Lung (tissue), 12 donors: Measurements from ENCODE around the gene ZNF593. TPM values are rescaled to one million over a fixed set of nuclear protein-coding genes. Genes with fewer than 3 reads are reported as not detected.

ENCODE experiments used
- ATAC-seq: fragments of 200-7000 bp; cut with Tn5 transposase; one replicate; pipeline ENCODE4 v1.9.1; 2020; ENCODE audit warnings: moderate number of reproducible peaks; ENCODE audit not compliant: insufficient read depth, low FRiP score
- DNase-seq, 3 donors: peaks; one replicate each; pipeline ENCODE4 v3.0.0-alpha.2; 2013 to 2017
- H3K27ac ChIP-seq, 2 donors: one replicate each; pipeline ENCODE4 v1.5.1; 2013; ENCODE audit warnings: mild to moderate bottlenecking in 2 of 2, moderate library complexity in 2 of 2, control low read depth in 1 of 2, inconsistent platforms in 1 of 2, low read depth in 1 of 2, low read length in 1 of 2
- H3K27me3 ChIP-seq, 3 donors: one replicate each; pipeline ENCODE4 v1.5.1; 2013; ENCODE audit warnings: low read length in 2 of 3; ENCODE audit not compliant: control insufficient read depth in 3 of 3, insufficient read depth in 3 of 3
- H3K36me3 ChIP-seq, 4 donors: one replicate each; pipeline ENCODE4 v1.5.1; 2013; ENCODE audit warnings: low read length in 4 of 4, mild to moderate bottlenecking in 1 of 4, moderate library complexity in 1 of 4; ENCODE audit not compliant: control insufficient read depth in 4 of 4, insufficient read depth in 4 of 4
- H3K4me1 ChIP-seq, 5 donors: one replicate each; pipeline ENCODE4 v1.5.1; 2013; ENCODE audit warnings: low read length in 5 of 5, mild to moderate bottlenecking in 2 of 5, moderate library complexity in 1 of 5; ENCODE audit not compliant: control insufficient read depth in 5 of 5, insufficient read depth in 5 of 5
- H3K4me3 ChIP-seq: one replicate; pipeline ENCODE4 v1.5.1; 2013; ENCODE audit warnings: mild to moderate bottlenecking, control low read depth, moderate library complexity
- H3K9ac ChIP-seq, 2 donors: one replicate each; pipeline ENCODE4 v1.5.1; 2013; ENCODE audit warnings: low read length in 2 of 2, control low read depth in 1 of 2; ENCODE audit not compliant: insufficient read depth in 1 of 2
- H3K9me3 ChIP-seq, 4 donors: one replicate each; pipeline ENCODE4 v1.5.1; 2013; ENCODE audit warnings: low read length in 3 of 4, mild to moderate bottlenecking in 1 of 4, moderate library complexity in 1 of 4; ENCODE audit not compliant: control insufficient read depth in 4 of 4, insufficient read depth in 3 of 4
- WGBS, 2 donors: extraction: QIAGEN DNeasy Blood & Tissue Kit; methylation state at CpG; one replicate each; pipeline ENCODE4 v1.1.7; 2013; 5-methylcytosine and 5-hydroxymethylcytosine counted together
- polyA plus RNA-seq, 2 donors: library from polyadenylated mRNA; stranded (reverse); fragments of 200-250 nt; gene quantifications; one replicate each; pipeline ENCODE4 v1.2.1, GENCODE V29; 2013
- total RNA-seq, 2 donors: library from RNA; depleted of rRNA in 1 of 2; stranded (reverse); fragments of >200 nt in 1 of 2; gene quantifications; one replicate each; pipeline ENCODE4 v1.2.1, GENCODE V29; 2014 to 2021
- TF ChIP-seq, protein P1 (sequence below): IDR thresholded peaks from 2 replicates; pipeline ENCODE4 v1.5.1; 2012; ENCODE audit warnings: mild to moderate bottlenecking; ENCODE audit errors: control extremely low read depth, extremely low read depth
- donor health status: control.
- donor health status: control.
- donor health status: Bipolar disorder and iron deficiency.
- donor health status: healthy.
- donor health status: DM: yes; HTN: yes; CAD: no.

ZNF593 gene
- total and polyA plus RNA-seq, 4 donors = 19.7 to 140 (median 61.6) TPM

DNA sequence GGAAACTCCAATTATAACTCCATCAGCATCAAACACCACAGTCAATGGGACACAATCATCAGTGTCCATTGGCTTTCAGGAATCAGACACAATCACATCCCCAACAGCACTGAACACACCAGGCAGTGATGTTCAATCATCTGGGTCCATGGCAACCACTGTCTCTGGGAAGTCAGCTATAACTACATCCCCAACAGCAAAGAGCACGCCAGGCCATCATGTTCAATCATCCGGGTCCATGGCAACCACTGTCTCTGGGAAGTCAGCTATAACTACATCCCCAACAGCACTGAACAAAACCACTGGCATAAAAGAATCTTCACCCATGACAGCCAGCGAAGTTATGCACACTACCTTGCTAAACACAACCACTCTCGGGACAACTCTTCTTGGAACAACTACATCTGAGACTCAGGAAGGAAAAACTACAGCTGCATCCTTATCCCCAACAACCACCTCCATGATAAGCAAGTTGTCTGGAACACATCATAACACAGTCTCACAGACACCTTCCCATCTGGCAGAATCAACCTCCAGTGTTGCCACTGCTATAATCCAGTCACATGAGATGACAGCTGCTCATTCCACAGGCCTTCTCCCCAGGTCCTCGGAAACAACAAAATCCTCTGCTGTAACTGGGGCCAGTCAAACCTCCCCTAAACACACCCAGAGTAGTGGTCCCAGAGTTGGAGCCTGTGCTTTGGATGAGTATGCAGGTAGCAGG is 40.6 kb downstream of the ZNF593 start:
- 78 to 85% methylated on average over 5 of the region's 5 CpGs for whole genome bisulfite sequencing, 2 donors
- ATAC-seq (no peak), DNase-seq (no peak)
- Histone ChIP-seq H3K4me3 (no peak overlapping the region), H3K36me3 (no peaks in the 10 kb centered on the region), H3K9ac (no peak overlapping the region), H3K27ac (no peak overlapping the region), H3K27me3 (no peaks in the 10 kb centered on the region), H3K4me1 (no peaks in the 10 kb centered on the region), H3K9me3 (no peaks in the 10 kb centered on the region)
- TF ChIP-seq, protein P1, sequence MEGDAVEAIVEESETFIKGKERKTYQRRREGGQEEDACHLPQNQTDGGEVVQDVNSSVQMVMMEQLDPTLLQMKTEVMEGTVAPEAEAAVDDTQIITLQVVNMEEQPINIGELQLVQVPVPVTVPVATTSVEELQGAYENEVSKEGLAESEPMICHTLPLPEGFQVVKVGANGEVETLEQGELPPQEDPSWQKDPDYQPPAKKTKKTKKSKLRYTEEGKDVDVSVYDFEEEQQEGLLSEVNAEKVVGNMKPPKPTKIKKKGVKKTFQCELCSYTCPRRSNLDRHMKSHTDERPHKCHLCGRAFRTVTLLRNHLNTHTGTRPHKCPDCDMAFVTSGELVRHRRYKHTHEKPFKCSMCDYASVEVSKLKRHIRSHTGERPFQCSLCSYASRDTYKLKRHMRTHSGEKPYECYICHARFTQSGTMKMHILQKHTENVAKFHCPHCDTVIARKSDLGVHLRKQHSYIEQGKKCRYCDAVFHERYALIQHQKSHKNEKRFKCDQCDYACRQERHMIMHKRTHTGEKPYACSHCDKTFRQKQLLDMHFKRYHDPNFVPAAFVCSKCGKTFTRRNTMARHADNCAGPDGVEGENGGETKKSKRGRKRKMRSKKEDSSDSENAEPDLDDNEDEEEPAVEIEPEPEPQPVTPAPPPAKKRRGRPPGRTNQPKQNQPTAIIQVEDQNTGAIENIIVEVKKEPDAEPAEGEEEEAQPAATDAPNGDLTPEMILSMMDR = no peak

DNA sequence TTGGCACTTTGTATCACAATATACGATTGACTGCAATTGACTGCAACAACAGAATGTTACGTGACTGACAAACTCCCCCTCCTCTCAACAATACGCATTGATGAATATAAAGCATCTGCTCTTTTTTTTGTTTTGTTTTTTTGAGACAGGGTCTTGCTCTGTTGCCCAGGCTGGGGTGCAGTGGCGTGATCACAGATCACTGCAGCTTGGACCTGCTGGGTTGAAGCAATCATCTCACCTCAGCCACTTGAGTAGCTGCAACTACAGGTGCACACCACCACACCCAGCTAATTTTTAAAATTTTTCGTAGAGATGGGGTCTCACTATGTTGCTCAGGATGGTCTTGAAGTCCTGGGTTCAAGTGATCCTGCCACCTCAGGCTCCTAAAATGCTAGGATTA is 43.0 kb downstream of the ZNF593 start:
- H3K9ac ChIP-seq = no peak overlapping the region
- no peaks in the 10 kb centered on the region for H3K9me3 ChIP-seq
- no peak for DNase-seq
- no peak overlapping the region for H3K4me3 ChIP-seq
- no peaks in the 10 kb centered on the region for H3K36me3 ChIP-seq
- WGBS, 2 donors = 91 to 93% methylated on average over 5 of the region's 5 CpGs
- ATAC-seq = no peak
- TF ChIP-seq, protein P1 = no peak
- no peak overlapping the region for H3K27ac ChIP-seq
- H3K4me1 ChIP-seq = no peaks in the 10 kb centered on the region
- no peaks in the 10 kb centered on the region for H3K27me3 ChIP-seq

DNA sequence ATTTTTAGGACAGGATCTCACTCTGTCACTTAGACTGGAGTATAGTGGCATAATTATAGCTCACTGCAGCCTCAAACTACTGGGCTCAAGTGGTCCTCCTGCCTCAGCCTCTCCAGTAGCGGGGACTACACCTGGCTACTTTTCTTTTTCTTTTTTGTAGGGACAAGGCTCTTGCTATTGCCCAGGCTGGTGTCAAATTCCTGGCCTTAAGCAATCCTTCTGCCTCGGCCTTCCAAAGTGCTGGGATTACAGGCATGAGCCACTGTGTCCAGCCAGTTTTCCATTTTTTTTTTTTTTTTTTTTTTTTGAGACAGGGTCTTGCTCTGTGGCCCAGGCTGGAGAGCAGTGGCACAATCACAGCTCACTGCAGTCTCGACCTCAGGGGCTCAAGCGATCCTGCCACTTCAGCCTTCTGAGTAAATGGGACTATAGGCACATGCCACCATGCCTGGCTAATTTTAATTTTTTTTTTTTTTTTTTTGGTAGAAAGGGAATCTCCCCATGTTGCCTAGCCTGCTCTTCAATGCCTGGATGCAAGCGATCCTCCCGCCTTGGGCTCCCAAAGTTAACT is 43.7 kb downstream of the ZNF593 start:
- Histone ChIP-seq H3K27ac (no peak overlapping the region), H3K9ac (no peak overlapping the region), H3K36me3 (no peaks in the 10 kb centered on the region), H3K27me3 (no peaks in the 10 kb centered on the region), H3K4me1 (no peaks in the 10 kb centered on the region), H3K9me3 (no peaks in the 10 kb centered on the region), H3K4me3 (no peak overlapping the region)
- TF ChIP-seq, protein P1 = no peak
- ATAC-seq = no peak
- no peak for DNase-seq
- 82 to 87% methylated on average over 6 of the region's 6 CpGs for WGBS, 2 donors
